ENCODE results near the gene INCENP. TPM values are rescaled to one million over a fixed set of nuclear protein-coding genes. Genes with fewer than 3 reads are reported as not detected.

Gene INCENP
- total and polyA plus RNA-seq, 3 experiments from 2014 or later: 3.1 to 69.5 (median 65.5) TPM

DNA sequence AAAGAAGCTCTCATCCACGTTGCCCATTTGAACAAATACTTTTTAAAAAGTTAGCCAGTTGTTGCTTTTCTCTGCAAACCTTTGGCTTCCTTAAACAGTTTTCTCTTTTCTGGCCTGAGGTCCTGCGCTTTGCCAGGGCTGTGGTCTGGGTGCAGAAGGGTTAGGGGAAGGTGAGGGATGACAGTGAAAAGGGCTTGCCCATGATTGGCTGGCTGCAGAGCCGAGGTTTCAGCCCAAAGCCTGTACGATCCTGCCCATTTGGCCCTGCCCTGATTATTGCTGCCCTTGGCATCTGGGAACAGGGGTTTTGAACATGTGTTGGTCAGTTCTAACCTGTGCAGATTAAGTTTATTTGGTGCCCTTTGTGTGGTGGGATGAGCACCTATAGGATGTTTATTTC lies 1.5 kb downstream of the INCENP start:
- Mint-ChIP-seq H3K27ac (peak overlapping the region in 2 of 8 donors; percentile 52 to 87), H3K4me1 (peaks cover 30 to 41% (median 32%) of the 10 kb centered on the region in 3 donors), H3K9me3 (no peaks in the 10 kb centered on the region), H3K27me3 (peaks cover 0 to 1% of the 10 kb centered on the region in 2 donors), H3K4me3 (peak overlapping the region; percentile 93 to 97 (median 95)), H3K36me3 (peaks cover 0 to 34% (median 0%) of the 10 kb centered on the region in 3 donors)
- no peaks in the 10 kb centered on the region for H3K27me3 ChIP-seq (ENCODE audit: insufficient read depth, low read length, poor library complexity, severe bottlenecking)
- no peak for DNase-seq
- H3K27ac ChIP-seq (ENCODE audit: low read depth, low read length): peak overlapping the region; percentile 31
- no peaks in the 10 kb centered on the region for H3K36me3 ChIP-seq (ENCODE audit: insufficient read depth, low read length)
- H3K4me1 ChIP-seq (ENCODE audit: insufficient read depth, low read length): peaks cover 19% of the 10 kb centered on the region
- H3K4me3 ChIP-seq (ENCODE audit: low read length): no peak overlapping the region
- POLR2A ChIA-PET: no interaction called here
- no peaks in the 10 kb centered on the region for H3K9me3 ChIP-seq (ENCODE audit: low read length)
- CTCF ChIA-PET: no interaction called here

DNA sequence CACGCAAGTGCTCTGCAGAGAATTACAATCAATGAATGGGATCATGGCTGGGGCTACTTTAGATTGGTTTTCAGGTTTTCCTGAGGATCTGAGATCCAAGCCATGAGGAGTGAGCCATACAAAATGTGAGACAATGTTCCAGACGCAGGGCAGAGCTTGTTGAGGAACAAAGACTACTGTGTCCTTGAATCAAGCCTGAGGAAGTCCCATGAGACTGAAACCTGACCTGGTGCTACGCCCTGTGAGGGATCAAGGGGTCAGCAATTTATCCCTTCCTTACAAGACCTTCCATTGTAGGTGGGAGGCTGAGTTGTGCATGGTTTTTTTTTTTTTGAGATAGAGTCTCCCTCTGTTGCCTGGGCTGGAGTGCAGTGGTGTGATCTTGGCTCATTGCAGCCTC lies 2.1 kb downstream of the INCENP start:
- Histone ChIP-seq H3K4me3 (ENCODE audit: low read length) (no peak overlapping the region), H3K27ac (ENCODE audit: low read depth, low read length) (no peak overlapping the region), H3K36me3 (ENCODE audit: insufficient read depth, low read length) (no peaks in the 10 kb centered on the region), H3K27me3 (ENCODE audit: insufficient read depth, low read length, poor library complexity, severe bottlenecking) (no peaks in the 10 kb centered on the region), H3K4me1 (ENCODE audit: insufficient read depth, low read length) (peaks cover 19% of the 10 kb centered on the region), H3K9me3 (ENCODE audit: low read length) (no peaks in the 10 kb centered on the region)
- Mint-ChIP-seq H3K27ac (peak overlapping the region in 3 of 8 donors; percentile 51 to 87 (median 86)), H3K36me3 (peaks cover 0 to 40% (median 0%) of the 10 kb centered on the region in 3 donors), H3K4me1 (peaks cover 30 to 41% (median 32%) of the 10 kb centered on the region in 3 donors), H3K4me3 (peak overlapping the region; percentile 93 to 97 (median 95)), H3K9me3 (no peaks in the 10 kb centered on the region), H3K27me3 (peaks cover 0 to 1% of the 10 kb centered on the region in 2 donors)
- CTCF ChIA-PET: no interaction called here
- DNase-seq: no peak
- POLR2A ChIA-PET: no interaction called here

- POLR2A ChIA-PET: no interaction called here
- H3K4me1 Mint-ChIP-seq: peaks cover 39 to 52% (median 39%) of the 10 kb centered on the region in 3 donors
Observed at GRCh38 chr11:62127426-62127825, 3.6 kb downstream of the INCENP start.

DNA sequence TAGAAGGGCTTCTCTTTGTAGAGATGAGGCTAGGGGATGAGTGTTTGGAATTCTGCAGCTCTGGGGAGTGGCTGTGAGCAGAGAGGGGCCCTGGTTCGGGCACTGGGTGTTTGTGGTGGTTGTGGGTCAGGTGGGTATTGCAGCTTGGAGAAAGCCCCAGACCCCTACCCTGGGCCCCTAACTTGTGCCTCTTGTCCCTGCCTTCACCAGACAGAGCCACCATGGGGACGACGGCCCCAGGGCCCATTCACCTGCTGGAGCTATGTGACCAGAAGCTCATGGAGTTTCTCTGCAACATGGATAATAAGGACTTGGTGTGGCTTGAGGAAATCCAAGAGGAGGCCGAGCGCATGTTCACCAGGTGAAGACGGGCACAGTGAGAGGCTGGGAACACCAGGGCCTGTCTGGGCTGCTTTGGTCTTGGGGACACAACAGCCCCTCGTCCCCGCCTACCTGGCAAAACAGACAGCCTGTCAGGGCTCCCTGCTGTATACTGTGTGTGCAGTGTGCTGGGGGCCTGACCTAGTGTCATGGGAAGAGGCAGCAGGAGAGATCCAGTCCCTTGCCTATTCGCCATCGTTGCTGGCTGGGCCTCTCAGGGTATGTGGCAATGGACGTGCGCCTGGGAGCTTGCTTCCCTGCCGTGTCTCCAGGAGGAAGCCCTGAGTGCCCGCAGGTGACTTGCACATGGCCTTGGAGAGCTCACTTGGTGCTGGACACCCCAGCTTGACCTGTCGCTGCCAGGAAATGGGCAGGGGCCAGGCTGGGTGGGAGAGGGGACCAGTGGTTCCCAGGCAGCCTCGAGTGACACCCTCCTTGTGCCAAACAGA lies 4.3 kb downstream of the INCENP start:
- Mint-ChIP-seq H3K9me3 (no peaks in the 10 kb centered on the region), H3K36me3 (peaks cover 0 to 62% (median 3%) of the 10 kb centered on the region in 3 donors), H3K4me3 (no peak overlapping the region), H3K27me3 (peaks cover 0 to 1% of the 10 kb centered on the region in 2 donors), H3K27ac (no peak overlapping the region), H3K4me1 (peaks cover 44 to 56% (median 47%) of the 10 kb centered on the region in 3 donors)
- no peaks in the 10 kb centered on the region for H3K9me3 ChIP-seq (ENCODE audit: low read length)
- H3K27me3 ChIP-seq (ENCODE audit: insufficient read depth, low read length, poor library complexity, severe bottlenecking): no peaks in the 10 kb centered on the region
- no peak for DNase-seq
- peaks cover 19% of the 10 kb centered on the region for H3K4me1 ChIP-seq (ENCODE audit: insufficient read depth, low read length)
- ChIA-PET CTCF (interaction anchor here (2.3 kb wide), 1 partner anchor 20 kb away, joined by 9 read pairs; no protein-coding TSS in a partner anchor), POLR2A (no interaction called here)
- no peak overlapping the region for H3K27ac ChIP-seq (ENCODE audit: low read depth, low read length)
- no peaks in the 10 kb centered on the region for H3K36me3 ChIP-seq (ENCODE audit: insufficient read depth, low read length)
- H3K4me3 ChIP-seq (ENCODE audit: low read length): no peak overlapping the region

More at GRCh38 chr11:62127426-62127825, 3.6 kb downstream of the INCENP start:
- no peak for DNase-seq
- H3K9me3 ChIP-seq (ENCODE audit: low read length): no peaks in the 10 kb centered on the region
- no peak overlapping the region for H3K4me3 ChIP-seq (ENCODE audit: low read length)
- CTCF ChIA-PET: interaction anchor here (2.3 kb wide), 1 partner anchor 19 kb away, joined by 9 read pairs; no protein-coding TSS in a partner anchor
- peak overlapping the region in 1 of 7 donors; percentile 10 for H3K4me3 Mint-ChIP-seq
- H3K27ac ChIP-seq (ENCODE audit: low read depth, low read length): no peak overlapping the region
- H3K36me3 ChIP-seq (ENCODE audit: insufficient read depth, low read length): no peaks in the 10 kb centered on the region
- H3K27me3 ChIP-seq (ENCODE audit: insufficient read depth, low read length, poor library complexity, severe bottlenecking): no peaks in the 10 kb centered on the region
- H3K27ac Mint-ChIP-seq: peak overlapping the region in 2 of 8 donors; percentile 5 to 70
- no peaks in the 10 kb centered on the region for H3K9me3 Mint-ChIP-seq
- peaks cover 0 to 55% (median 3%) of the 10 kb centered on the region in 3 donors for H3K36me3 Mint-ChIP-seq
- peaks cover 0 to 1% of the 10 kb centered on the region in 2 donors for H3K27me3 Mint-ChIP-seq
- H3K4me1 ChIP-seq (ENCODE audit: insufficient read depth, low read length): peaks cover 19% of the 10 kb centered on the region

- no peaks in the 10 kb centered on the region for H3K36me3 ChIP-seq (ENCODE audit: insufficient read depth, low read length)
- H3K9me3 Mint-ChIP-seq: no peaks in the 10 kb centered on the region
- H3K27ac Mint-ChIP-seq: no peak overlapping the region
- DNase-seq: no peak
- no peaks in the 10 kb centered on the region for H3K27me3 ChIP-seq (ENCODE audit: insufficient read depth, low read length, poor library complexity, severe bottlenecking)
- no peak overlapping the region for H3K4me3 Mint-ChIP-seq
- POLR2A ChIA-PET: no interaction called here
- no peak overlapping the region for H3K27ac ChIP-seq (ENCODE audit: low read depth, low read length)
- H3K9me3 ChIP-seq (ENCODE audit: low read length): no peaks in the 10 kb centered on the region
- no peaks in the 10 kb centered on the region for H3K27me3 Mint-ChIP-seq
- H3K36me3 Mint-ChIP-seq: peaks cover 0 to 62% (median 3%) of the 10 kb centered on the region in 3 donors
- H3K4me1 ChIP-seq (ENCODE audit: insufficient read depth, low read length): peaks cover 16% of the 10 kb centered on the region
- H3K4me3 ChIP-seq (ENCODE audit: low read length): no peak overlapping the region
- CTCF ChIA-PET: interaction anchor here (2.3 kb wide), 1 partner anchor 21 kb away, joined by 9 read pairs; no protein-coding TSS in a partner anchor
- H3K4me1 Mint-ChIP-seq: peaks cover 38 to 49% (median 47%) of the 10 kb centered on the region in 3 donors
Observed at GRCh38 chr11:62128835-62129234, 5.0 kb downstream of the INCENP start.

DNA sequence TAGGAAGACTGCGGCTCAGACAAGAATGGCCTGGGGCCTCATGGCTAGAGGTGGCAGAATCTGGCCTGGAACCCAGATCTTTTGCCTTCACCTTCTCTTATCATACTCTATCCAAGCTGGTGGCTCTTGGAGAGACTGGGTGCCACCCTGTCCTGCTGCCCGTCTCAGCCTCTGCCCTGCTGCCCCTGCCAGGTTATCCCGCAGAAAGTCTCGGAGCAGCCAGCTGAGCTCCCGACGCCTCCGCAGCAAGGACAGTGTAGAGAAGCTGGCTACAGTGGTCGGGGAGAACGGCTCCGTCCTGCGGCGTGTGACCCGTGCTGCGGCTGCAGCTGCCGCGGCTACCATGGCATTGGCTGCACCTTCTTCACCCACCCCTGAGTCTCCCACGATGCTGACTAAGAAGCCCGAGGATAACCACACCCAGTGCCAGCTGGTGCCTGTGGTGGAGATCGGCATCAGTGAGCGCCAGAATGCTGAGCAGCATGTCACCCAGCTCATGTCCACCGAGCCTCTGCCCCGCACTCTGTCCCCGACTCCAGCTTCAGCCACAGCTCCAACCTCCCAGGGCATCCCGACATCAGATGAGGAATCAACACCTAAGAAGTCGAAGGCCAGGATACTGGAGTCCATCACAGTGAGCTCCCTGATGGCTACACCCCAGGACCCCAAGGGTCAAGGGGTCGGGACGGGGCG lies 5.9 kb downstream of the INCENP start:
- H3K27ac ChIP-seq (ENCODE audit: low read depth, low read length): no peak overlapping the region
- no peaks in the 10 kb centered on the region for H3K9me3 Mint-ChIP-seq
- H3K27me3 ChIP-seq (ENCODE audit: insufficient read depth, low read length, poor library complexity, severe bottlenecking): no peaks in the 10 kb centered on the region
- peaks cover 11% of the 10 kb centered on the region for H3K4me1 ChIP-seq (ENCODE audit: insufficient read depth, low read length)
- H3K36me3 ChIP-seq (ENCODE audit: insufficient read depth, low read length): no peaks in the 10 kb centered on the region
- H3K4me3 ChIP-seq (ENCODE audit: low read length): no peak overlapping the region
- no peak for DNase-seq
- H3K9me3 ChIP-seq (ENCODE audit: low read length): no peaks in the 10 kb centered on the region
- ChIA-PET CTCF (interaction anchor here (1.5 to 2.3 kb wide), 2 partner anchors 21 to 22 kb away, joined by 4 to 9 read pairs; no protein-coding TSS in a partner anchor), POLR2A (no interaction called here)
- H3K4me1 Mint-ChIP-seq: peaks cover 35 to 47% (median 46%) of the 10 kb centered on the region in 3 donors
- no peak overlapping the region for H3K4me3 Mint-ChIP-seq
- no peak overlapping the region for H3K27ac Mint-ChIP-seq
- no peaks in the 10 kb centered on the region for H3K27me3 Mint-ChIP-seq
- peaks cover 0 to 59% (median 3%) of the 10 kb centered on the region in 3 donors for H3K36me3 Mint-ChIP-seq

- CTCF ChIA-PET: interaction anchor here (1.5 kb wide), 1 partner anchor 22 kb away, joined by 4 read pairs; no protein-coding TSS in a partner anchor
- H3K36me3 Mint-ChIP-seq: peaks cover 0 to 67% (median 3%) of the 10 kb centered on the region in 3 donors
- no peak for DNase-seq
- peaks cover 3% of the 10 kb centered on the region for H3K4me1 ChIP-seq (ENCODE audit: insufficient read depth, low read length)
- POLR2A ChIA-PET: no interaction called here
- H3K27me3 ChIP-seq (ENCODE audit: insufficient read depth, low read length, poor library complexity, severe bottlenecking): no peaks in the 10 kb centered on the region
- no peaks in the 10 kb centered on the region for H3K36me3 ChIP-seq (ENCODE audit: insufficient read depth, low read length)
- H3K4me3 Mint-ChIP-seq: no peak overlapping the region
- no peaks in the 10 kb centered on the region for H3K27me3 Mint-ChIP-seq
- H3K27ac Mint-ChIP-seq: no peak overlapping the region
- H3K27ac ChIP-seq (ENCODE audit: low read depth, low read length): no peak overlapping the region
- H3K4me3 ChIP-seq (ENCODE audit: low read length): no peak overlapping the region
- H3K9me3 Mint-ChIP-seq: no peaks in the 10 kb centered on the region
- H3K9me3 ChIP-seq (ENCODE audit: low read length): no peaks in the 10 kb centered on the region
- peaks cover 31 to 43% (median 42%) of the 10 kb centered on the region in 3 donors for H3K4me1 Mint-ChIP-seq
Observed at GRCh38 chr11:62130283-62131169, 6.7 kb downstream of the INCENP start.
